ENCODE results near the gene SLC5A5. TPM values are rescaled to one million over a fixed set of nuclear protein-coding genes. Genes with fewer than 3 reads are reported as not detected.

SLC5A5 gene
- total RNA-seq, 1 donor from 2014 or later = not detected

DNA sequence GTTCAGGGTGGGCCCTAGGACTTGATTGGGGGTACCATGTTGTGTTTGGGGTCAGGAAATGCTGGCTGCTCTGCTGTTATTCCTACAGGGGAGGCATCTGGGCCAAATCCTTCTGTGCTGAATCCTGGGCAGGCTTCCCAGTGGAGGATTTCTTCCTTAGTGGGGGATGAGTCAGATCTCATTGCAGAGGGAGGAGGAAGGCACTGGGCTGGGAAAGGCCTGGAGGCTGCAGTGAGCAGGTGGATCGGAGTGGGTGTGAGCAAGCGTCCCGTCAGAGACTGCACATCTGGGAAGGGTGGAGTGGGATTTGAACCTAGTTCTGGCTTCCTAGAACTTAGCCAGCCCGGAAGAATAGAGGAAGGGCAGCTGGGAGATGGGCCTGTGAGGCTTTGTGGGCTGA, 72.6 kb downstream of the SLC5A5 start:
- TF ChIP-seq, protein P1, sequence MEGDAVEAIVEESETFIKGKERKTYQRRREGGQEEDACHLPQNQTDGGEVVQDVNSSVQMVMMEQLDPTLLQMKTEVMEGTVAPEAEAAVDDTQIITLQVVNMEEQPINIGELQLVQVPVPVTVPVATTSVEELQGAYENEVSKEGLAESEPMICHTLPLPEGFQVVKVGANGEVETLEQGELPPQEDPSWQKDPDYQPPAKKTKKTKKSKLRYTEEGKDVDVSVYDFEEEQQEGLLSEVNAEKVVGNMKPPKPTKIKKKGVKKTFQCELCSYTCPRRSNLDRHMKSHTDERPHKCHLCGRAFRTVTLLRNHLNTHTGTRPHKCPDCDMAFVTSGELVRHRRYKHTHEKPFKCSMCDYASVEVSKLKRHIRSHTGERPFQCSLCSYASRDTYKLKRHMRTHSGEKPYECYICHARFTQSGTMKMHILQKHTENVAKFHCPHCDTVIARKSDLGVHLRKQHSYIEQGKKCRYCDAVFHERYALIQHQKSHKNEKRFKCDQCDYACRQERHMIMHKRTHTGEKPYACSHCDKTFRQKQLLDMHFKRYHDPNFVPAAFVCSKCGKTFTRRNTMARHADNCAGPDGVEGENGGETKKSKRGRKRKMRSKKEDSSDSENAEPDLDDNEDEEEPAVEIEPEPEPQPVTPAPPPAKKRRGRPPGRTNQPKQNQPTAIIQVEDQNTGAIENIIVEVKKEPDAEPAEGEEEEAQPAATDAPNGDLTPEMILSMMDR (conservative IDR thresholded peaks at IDR 0.05) = no peak
- peaks cover 15% of the 10 kb centered on the region for H3K4me1 Mint-ChIP-seq
- DNase-seq (ENCODE audit: low read depth, low spot score) = no peak

More for the DNA sequence above, 72.6 kb downstream of the SLC5A5 start:
- Mint-ChIP-seq H3K27me3 (ENCODE audit: low read depth) (peaks cover 17% of the 10 kb centered on the region), H3K27ac (ENCODE audit: unreplicated experiment) (peak overlapping the region; percentile 78), H3K9me3 (no peaks in the 10 kb centered on the region), H3K36me3 (ENCODE audit: low read depth) (no peaks in the 10 kb centered on the region), H3K4me3 (peak overlapping the region; percentile 51)

Other genes with a start within 250 kb of the SLC5A5 start
- 5.7 and 6.4 TPM in 2 replicates for gene UNC13A, start 183.6 kb upstream of the SLC5A5 start, total RNA-seq
- 91.8 and 93.4 TPM in 2 replicates for gene MAP1S, start 152.5 kb upstream of the SLC5A5 start, total RNA-seq
- gene FCHO1, start 120.5 kb upstream of the SLC5A5 start, total RNA-seq = 10.8 and 12.2 TPM in 2 replicates
- not detected in 2 replicates for gene B3GNT3, start 76.8 kb upstream of the SLC5A5 start, total RNA-seq
- not detected in 2 replicates for gene INSL3, start 50.4 kb upstream of the SLC5A5 start, total RNA-seq
- 1.3 and 1.6 TPM in 2 replicates for gene JAK3, start 24.0 kb upstream of the SLC5A5 start, total RNA-seq
- gene RPL18A, start 12.0 kb upstream of the SLC5A5 start, total RNA-seq = 2,184 and 2,260 TPM in 2 replicates
- gene CCDC124, start 61.1 kb downstream of the SLC5A5 start, total RNA-seq = 122 and 126 TPM in 2 replicates
- gene KCNN1, start 95.2 kb downstream of the SLC5A5 start, total RNA-seq = 6.2 and 6.5 TPM in 2 replicates
- 0.56 and 1.2 TPM in 2 replicates for gene ARRDC2, start 136.2 kb downstream of the SLC5A5 start, total RNA-seq
- not detected in 2 replicates for gene IL12RB1, start 215.0 kb downstream of the SLC5A5 start, total RNA-seq
- gene MAST3, start 225.8 kb downstream of the SLC5A5 start, total RNA-seq = 12.6 and 13.4 TPM in 2 replicates

Data from neural crest cell (in vitro differentiated cells).